C4-2B (cell line): ENCODE measurements around the gene KCNJ12.
A peak's percentile ranks its signal among the peaks of the same experiment; 100 is the strongest.
"Not testable (repeated sequence)": the region's sequence is repeated elsewhere in the genome, so short reads cannot be mapped to it uniquely, and the experiment has no call there.

ENCODE experiments used
- CTCF ChIP-seq: fragments of 450-650 bp; conservative IDR thresholded peaks from 2 replicates; pipeline ENCODE4 v1.5.1; 2017; ENCODE audit warnings: mild to moderate bottlenecking
- ZFX ChIP-seq: fragments of 450-650 bp; IDR thresholded peaks from 2 replicates; pipeline ENCODE4 v1.6.1; 2017

- peak; percentile 50 for TF ChIP-seq CTCF
- TF ChIP-seq ZFX = not testable (repeated sequence)
Observed at GRCh38 chr17:21449891-21450290, 73.7 kb downstream of the KCNJ12 start.
